Fibroblast of gingiva (primary cell): ENCODE data around the gene KRT77.

ENCODE experiments used
- DNase-seq: peaks from one replicate; pipeline ENCODE4 v3.0.0-alpha.2; 2011; ENCODE audit warnings: low read depth

KRT77 gene

GRCh38 chr12:52691076-52691840 is 12.1 kb downstream of the KRT77 start:
- DNase-seq = no peak

DNA sequence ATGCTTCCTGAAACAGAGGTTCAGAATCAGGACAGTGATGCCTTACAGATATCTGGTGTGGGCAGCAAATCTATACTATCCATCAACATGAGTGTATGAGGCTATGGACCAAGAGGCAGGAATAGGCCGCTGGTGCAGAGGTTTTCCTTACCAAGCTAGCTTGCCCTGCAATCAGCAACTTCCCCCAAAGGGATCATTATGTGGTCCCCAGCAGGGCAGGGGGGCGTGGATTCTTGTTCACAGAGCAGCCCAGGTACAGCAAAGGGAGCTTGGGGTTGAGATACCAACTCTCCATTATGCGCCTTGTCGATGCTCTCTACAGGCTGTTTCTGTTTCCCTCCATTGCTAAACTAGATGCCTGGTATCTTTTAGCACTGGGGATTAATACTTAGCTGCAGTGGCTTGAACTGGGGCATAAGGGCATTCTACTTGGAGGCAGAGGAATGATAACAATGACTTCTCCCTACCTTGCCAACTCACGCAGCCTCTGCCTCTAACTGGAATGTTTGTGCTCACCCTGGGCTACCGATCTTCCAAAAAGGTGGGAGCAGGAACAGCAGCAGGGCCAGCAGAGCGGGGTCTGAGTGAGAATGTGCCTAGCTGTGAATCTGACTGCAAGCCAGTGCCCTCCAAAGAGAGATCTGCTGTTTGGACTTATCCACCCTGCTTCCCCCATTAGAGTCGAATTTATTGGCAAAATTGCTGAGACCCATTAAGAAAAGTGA is 12.8 kb downstream of the KRT77 start:
- no peak for DNase-seq

DNA sequence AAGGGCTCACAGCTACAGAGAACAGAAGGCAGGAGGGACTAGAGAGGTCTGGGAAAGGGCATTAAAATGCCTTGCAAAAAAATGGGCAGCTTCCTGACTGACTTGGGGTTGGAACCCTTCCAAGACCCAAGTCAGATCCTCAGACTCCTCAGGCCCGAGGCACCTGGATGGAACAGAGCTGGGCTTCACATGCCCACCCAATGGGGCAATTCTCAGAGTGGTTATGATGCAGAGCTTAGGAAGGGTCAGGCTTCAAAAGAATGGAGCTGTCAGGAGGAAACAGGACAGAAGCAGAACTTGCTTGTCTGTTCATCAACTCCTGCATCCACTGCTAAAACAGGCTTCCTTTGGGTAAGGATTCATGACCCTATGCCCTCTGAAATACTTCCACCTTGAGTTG is 13.4 kb downstream of the KRT77 start:
- DNase-seq = no peak

GRCh38 chr12:52689239-52689638 is 14.1 kb downstream of the KRT77 start:
- DNase-seq = no peak

- no peak for DNase-seq
Observed at GRCh38 chr12:52688481-52688880, 14.8 kb downstream of the KRT77 start.

- DNase-seq = no peak
Observed at GRCh38 chr12:52687497-52688385, 15.6 kb downstream of the KRT77 start.

DNA sequence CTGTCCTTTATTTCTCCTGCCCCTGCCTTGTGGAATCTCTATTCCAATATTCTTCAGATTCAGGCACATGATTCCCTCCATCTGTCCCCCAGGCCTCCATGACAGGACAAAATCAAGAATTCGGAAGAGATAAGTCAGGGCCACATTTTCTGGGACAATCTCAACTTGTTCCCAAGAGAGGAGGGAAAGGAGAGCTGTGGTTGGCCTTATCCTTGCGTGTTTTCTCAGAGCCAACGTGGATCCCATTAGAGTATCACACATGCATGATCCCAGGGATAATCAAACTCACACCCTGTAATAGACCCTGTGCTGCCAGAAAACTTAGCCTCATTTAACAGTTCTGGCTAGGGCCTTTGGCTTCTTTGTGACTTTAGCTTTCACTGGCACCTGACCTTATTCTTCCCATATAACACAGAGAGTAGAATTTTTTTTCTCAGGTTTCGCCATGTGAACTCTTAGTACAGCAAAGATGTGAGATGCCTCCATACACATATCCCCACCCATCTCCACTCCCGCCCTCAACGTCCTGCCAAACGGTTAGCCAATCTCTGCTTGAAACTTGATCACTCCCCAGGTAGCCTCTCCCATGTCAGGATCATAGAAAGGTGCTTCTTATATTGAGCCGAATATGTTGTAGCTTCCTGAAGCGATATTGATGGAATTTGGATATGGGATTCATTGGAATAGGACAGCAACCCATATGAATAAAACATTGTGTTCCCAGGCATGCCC is 16.4 kb downstream of the KRT77 start:
- no peak for DNase-seq

DNA sequence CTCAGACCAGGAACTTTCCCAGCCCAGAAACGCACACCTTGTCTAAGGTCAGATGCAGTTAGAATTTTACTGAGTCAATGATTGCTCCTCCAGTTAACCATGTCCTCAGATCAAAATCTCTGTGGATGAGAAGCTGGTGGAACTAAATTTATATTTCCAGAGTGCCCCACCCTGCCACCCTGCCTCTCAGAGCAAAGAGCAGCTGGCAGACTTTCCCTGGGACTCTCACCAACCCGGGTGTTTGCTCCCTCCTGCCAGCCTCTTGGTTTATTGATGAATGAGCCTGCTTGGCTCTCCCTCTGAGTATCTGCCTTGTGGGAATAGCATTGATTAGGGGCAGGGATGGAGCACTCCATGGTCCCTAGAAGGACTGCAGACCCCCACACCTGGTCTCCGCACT is 17.3 kb downstream of the KRT77 start:
- DNase-seq = no peak

DNA sequence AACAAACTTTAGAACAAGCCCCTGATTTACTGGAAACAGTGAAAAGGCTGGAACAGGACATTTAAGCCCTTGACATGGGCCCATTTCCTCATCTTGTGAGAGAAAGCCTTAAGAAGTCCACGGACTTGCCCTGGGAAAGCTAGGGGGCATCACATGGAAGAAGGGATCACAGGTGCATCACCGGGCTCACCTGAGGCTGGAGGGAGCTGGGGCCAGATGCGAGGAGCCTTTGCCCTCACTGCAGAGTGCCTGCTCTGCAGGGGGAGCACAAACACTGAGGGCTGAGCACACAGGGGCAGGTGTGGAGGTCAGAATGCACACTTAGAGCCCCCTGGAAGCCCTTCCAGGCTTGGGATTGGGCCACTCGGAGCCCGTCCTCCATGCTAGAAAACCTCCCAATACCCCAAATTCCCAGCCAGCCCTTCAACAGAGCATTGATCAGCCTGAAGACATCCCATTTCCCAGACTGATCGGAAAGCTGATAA is 17.9 kb downstream of the KRT77 start:
- no peak for DNase-seq

GRCh38 chr12:52684431-52684830 is 18.9 kb downstream of the KRT77 start:
- no peak for DNase-seq

DNA sequence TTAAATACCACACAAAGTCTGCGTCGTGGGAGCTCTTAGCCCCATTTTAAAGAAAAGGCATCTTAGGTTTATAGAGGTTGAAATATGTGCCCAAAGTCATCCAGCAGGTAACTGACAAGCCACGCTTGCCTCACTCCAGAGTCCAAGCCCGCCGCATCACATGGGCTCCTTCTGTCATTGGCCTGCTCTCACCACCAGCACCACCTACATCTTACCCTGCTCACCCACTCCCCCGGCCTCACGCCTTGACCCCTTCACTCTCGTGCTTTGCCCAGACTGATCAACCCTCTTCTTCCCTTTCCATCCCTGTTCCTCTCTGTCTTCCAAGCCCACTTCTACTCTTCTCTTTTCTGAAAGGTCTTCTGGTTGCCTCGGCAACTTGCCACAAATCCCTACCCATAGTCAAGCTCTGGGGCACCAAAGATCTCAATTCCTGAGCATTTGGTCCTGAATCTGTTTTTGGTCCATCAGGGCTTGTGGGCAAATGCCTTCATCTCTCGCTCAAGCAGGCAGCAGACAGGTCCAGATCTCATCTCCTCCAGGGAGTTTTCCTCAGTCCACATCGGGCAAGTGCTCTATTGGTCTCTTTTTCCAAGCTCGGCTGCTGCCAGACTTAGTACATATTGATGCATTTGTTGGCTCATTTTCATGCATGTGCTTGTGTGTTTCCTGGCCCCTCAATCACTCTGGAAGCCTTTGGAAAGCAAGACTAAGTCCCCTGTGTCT is 19.6 kb downstream of the KRT77 start:
- DNase-seq = no peak

DNA sequence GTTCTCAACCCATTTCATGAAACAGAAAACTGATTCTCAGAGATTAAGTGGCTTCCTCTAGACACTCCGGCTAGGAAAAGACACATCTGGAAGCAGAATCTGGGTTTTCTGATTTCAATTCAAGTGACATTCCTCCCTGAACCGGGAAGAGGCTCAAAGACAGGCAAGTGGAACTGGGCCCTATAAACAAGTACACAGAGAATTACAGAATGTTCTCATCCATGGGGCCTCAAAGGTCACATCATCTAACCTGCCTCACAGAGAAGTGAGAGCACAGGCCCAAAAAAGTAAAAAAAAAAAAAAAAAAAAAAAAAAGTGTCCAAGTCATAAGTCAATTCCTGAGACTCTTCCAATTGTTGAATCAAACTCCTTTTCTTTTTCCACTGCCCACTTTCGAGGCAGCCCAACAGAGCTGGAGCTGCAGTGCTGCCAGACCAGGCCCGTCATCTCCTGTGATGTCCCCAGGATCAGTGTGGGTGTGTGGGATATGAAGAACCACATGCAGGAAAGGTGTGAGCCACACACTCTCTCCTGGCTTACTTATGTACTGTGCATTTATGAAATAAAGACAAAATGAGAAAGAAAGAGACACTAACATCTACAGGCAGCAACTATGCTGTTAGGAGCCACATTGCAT is 20.3 kb downstream of the KRT77 start:
- DNase-seq = no peak

DNA sequence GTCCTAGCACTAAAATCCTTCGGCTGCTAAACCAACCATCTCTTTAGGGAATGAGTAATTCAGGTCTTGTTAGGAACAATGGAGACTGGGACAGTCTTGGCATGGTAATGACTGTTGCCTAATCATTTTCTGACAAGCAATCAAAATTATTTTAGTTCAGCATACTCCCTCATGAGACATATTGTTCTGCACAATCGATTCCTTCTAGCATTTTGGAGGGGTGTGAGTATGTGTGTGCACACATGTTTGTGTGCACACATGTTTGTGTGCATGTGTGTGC is 21.0 kb downstream of the KRT77 start:
- no peak for DNase-seq

- DNase-seq = no peak
Observed at GRCh38 chr12:52681526-52682380, 21.6 kb downstream of the KRT77 start.

- DNase-seq = no peak
Observed at GRCh38 chr12:52680363-52680762, 23.0 kb downstream of the KRT77 start, which contains the start of gene KRT1. Gene KRT1 (minus strand): TSS chr12:52680407. CDS start chr12:52680348, 59 bp downstream.

DNA sequence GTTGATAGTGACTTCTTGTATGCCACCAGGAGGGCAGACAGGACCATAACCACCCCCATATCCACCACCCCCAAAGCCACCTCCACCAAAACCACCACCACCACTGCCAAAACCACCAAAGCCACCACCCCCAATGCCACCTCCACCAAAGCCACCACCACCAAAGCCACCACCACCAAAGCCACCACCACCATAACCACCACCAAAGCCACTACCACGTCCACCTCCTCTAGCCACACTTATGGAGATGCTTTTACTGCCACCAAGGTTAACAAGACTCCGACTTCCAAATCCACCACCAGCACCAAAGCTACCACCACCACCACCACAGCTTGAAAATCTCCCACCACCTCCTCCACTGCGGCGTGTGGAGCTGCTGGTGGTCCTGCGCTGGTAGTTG is 23.4 kb downstream of the KRT77 start:
- DNase-seq = no peak

DNA sequence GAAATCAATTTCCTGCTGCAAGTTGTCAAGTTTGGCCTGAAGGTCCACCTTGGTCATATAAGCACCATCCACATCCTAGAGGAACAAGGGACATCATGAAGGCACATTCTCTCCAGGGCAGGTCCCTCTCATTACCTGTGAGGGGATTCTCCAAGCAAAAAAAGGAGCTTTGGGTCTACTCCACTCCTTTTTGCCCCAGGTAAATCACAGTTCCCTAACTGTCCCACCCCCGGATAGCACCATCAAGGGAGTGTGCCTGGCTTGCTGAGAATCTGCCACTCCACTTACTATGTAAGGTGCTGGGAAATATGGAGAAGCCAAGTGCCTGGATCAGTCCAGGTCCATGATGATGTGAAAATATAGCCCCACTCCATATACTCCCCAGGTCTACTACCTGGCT is 25.7 kb downstream of the KRT77 start:
- no peak for DNase-seq

GRCh38 chr12:52677126-52677525 is 26.2 kb downstream of the KRT77 start:
- DNase-seq = no peak

DNA sequence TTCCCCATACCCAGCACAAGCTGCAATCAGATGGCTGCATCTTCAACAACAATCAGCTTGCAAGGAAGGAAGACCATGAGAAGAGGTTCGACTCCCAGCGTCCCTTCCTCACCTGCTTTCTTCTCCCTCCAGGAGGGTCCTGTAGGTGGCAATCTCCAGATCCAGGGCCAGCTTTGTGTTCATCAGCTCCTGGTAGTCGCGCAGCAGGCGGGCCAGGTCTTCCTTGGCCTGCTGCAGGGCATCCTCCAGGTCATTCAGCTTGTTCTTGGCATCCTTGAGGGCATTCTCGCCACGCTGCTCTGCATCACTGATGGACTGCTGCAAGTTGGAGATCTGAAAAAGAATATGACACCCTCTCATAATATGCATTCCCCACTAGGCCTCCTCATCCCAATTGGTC is 27.2 kb downstream of the KRT77 start:
- DNase-seq = no peak

DNA sequence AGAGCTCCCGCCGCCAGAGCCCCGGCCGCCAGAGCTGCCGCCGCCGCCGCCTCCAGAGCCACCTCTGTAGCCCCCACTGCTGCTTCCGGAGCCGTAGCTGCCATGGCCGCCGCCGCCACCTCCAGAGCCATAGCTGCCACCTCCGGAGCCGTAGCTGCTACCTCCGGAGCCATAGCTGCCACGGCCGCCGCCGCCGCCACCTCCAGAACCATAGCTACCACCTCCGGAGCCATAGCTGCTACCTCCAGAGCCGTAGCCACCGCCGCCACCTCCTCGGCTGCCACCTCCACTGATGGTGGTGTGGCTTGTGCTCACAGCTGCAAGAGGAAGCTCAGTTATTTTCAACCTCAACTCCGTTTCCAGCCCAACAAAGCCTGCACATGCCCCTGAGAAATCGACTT is 28.0 kb downstream of the KRT77 start:
- no peak for DNase-seq
